ENCODE measurements around the gene WWOX. TPM values are rescaled to one million over a fixed set of nuclear protein-coding genes. Genes with fewer than 3 reads are reported as not detected.
"Not testable (repeated sequence)": the region's sequence is repeated elsewhere in the genome, so short reads cannot be mapped to it uniquely, and the experiment has no call there.

Gene WWOX
- total RNA-seq, 1 donor from 2014 or later = 16.1 TPM

GRCh38 chr16:78596348-78596995 lies 497.0 kb downstream of the WWOX start:
- intact Hi-C loops (cut with micrococcal nuclease) = no loop called here
- Mint-ChIP-seq H3K4me1 (no peaks in the 10 kb centered on the region), H3K27ac (no peak overlapping the region), H3K4me3 (no peak overlapping the region), H3K9me3 (no peaks in the 10 kb centered on the region), H3K36me3 (ENCODE audit: low read depth) (no peaks in the 10 kb centered on the region), H3K27me3 (no peaks in the 10 kb centered on the region)
- DNase-seq = no peak

- Mint-ChIP-seq H3K4me3 (no peak overlapping the region), H3K27ac (no peak overlapping the region), H3K4me1 (no peaks in the 10 kb centered on the region), H3K27me3 (no peaks in the 10 kb centered on the region), H3K36me3 (ENCODE audit: low read depth) (no peaks in the 10 kb centered on the region), H3K9me3 (no peaks in the 10 kb centered on the region)
- DNase-seq = no peak
- intact Hi-C loops (cut with micrococcal nuclease) = no loop called here
Observed at GRCh38 chr16:78596996-78597422, 497.6 kb downstream of the WWOX start.

- no peaks in the 10 kb centered on the region for H3K9me3 Mint-ChIP-seq
- intact Hi-C loops (cut with micrococcal nuclease) = no loop called here
- no peak for DNase-seq
- no peak overlapping the region for H3K27ac Mint-ChIP-seq
- no peak overlapping the region for H3K4me3 Mint-ChIP-seq
- H3K27me3 Mint-ChIP-seq = no peaks in the 10 kb centered on the region
- H3K36me3 Mint-ChIP-seq (ENCODE audit: low read depth) = no peaks in the 10 kb centered on the region
- no peaks in the 10 kb centered on the region for H3K4me1 Mint-ChIP-seq
Observed at GRCh38 chr16:78597809-78598570, 498.5 kb downstream of the WWOX start.

- Mint-ChIP-seq H3K4me3 (no peak overlapping the region), H3K36me3 (ENCODE audit: low read depth) (no peaks in the 10 kb centered on the region), H3K4me1 (no peaks in the 10 kb centered on the region), H3K27me3 (no peaks in the 10 kb centered on the region), H3K27ac (no peak overlapping the region), H3K9me3 (no peaks in the 10 kb centered on the region)
- intact Hi-C loops (cut with micrococcal nuclease) = no loop called here
- no peak for DNase-seq
Observed at GRCh38 chr16:78599271-78599670, 499.8 kb downstream of the WWOX start.

- H3K27me3 Mint-ChIP-seq; intact Hi-C loops (cut with micrococcal nuclease): not testable (repeated sequence)
Observed at GRCh38 chr16:78604423-78605062, 505.1 kb downstream of the WWOX start.

GRCh38 chr16:78605548-78606101 lies 506.2 kb downstream of the WWOX start:
- H3K27ac Mint-ChIP-seq = no peak overlapping the region
- H3K36me3 Mint-ChIP-seq (ENCODE audit: low read depth) = no peaks in the 10 kb centered on the region
- intact Hi-C loops (cut with micrococcal nuclease) = no loop called here
- peaks cover 2% of the 10 kb centered on the region for H3K4me1 Mint-ChIP-seq
- DNase-seq = no peak
- no peaks in the 10 kb centered on the region for H3K9me3 Mint-ChIP-seq
- peaks cover 1% of the 10 kb centered on the region for H3K27me3 Mint-ChIP-seq
- no peak overlapping the region for H3K4me3 Mint-ChIP-seq

More at GRCh38 chr16:78604423-78605062, 505.1 kb downstream of the WWOX start:
- not testable (repeated sequence) for H3K27ac Mint-ChIP-seq; H3K9me3 Mint-ChIP-seq; DNase-seq; H3K4me3 Mint-ChIP-seq; H3K36me3 Mint-ChIP-seq (ENCODE audit: low read depth); H3K4me1 Mint-ChIP-seq

GRCh38 chr16:78606545-78606944 lies 507.1 kb downstream of the WWOX start:
- peaks cover 2% of the 10 kb centered on the region for H3K4me1 Mint-ChIP-seq
- no peak overlapping the region for H3K4me3 Mint-ChIP-seq

GRCh38 chr16:78607022-78607421 lies 507.6 kb downstream of the WWOX start:
- Mint-ChIP-seq H3K4me3 (no peak overlapping the region), H3K27me3 (peaks cover 1% of the 10 kb centered on the region), H3K27ac (no peak overlapping the region), H3K4me1 (peaks cover 2% of the 10 kb centered on the region), H3K36me3 (ENCODE audit: low read depth) (no peaks in the 10 kb centered on the region), H3K9me3 (no peaks in the 10 kb centered on the region)
- intact Hi-C loops (cut with micrococcal nuclease) = no loop called here
- no peak for DNase-seq

More at GRCh38 chr16:78606545-78606944, 507.1 kb downstream of the WWOX start:
- no peak for DNase-seq
- intact Hi-C loops (cut with micrococcal nuclease) = no loop called here
- H3K36me3 Mint-ChIP-seq (ENCODE audit: low read depth) = no peaks in the 10 kb centered on the region
- peaks cover 1% of the 10 kb centered on the region for H3K27me3 Mint-ChIP-seq
- H3K9me3 Mint-ChIP-seq = no peaks in the 10 kb centered on the region
- no peak overlapping the region for H3K27ac Mint-ChIP-seq

GRCh38 chr16:78607465-78607864 lies 508.0 kb downstream of the WWOX start:
- intact Hi-C loops (cut with micrococcal nuclease) = no loop called here
- peaks cover 2% of the 10 kb centered on the region for H3K4me1 Mint-ChIP-seq
- peaks cover 1% of the 10 kb centered on the region for H3K27me3 Mint-ChIP-seq
- H3K9me3 Mint-ChIP-seq = no peaks in the 10 kb centered on the region
- H3K27ac Mint-ChIP-seq = no peak overlapping the region
- H3K36me3 Mint-ChIP-seq (ENCODE audit: low read depth) = no peaks in the 10 kb centered on the region
- H3K4me3 Mint-ChIP-seq = no peak overlapping the region
- no peak for DNase-seq

GRCh38 chr16:78608305-78608776 lies 508.9 kb downstream of the WWOX start:
- no peak for DNase-seq
- no peak overlapping the region for H3K4me3 Mint-ChIP-seq
- no peaks in the 10 kb centered on the region for H3K36me3 Mint-ChIP-seq (ENCODE audit: low read depth)

GRCh38 chr16:78609402-78610274 lies 510.2 kb downstream of the WWOX start:
- H3K27ac Mint-ChIP-seq = no peak overlapping the region
- DNase-seq = no peak
- no peaks in the 10 kb centered on the region for H3K9me3 Mint-ChIP-seq
- peaks cover 1% of the 10 kb centered on the region for H3K27me3 Mint-ChIP-seq
- peaks cover 2% of the 10 kb centered on the region for H3K4me1 Mint-ChIP-seq
- H3K36me3 Mint-ChIP-seq (ENCODE audit: low read depth) = no peaks in the 10 kb centered on the region
- intact Hi-C loops (cut with micrococcal nuclease) = no loop called here
- H3K4me3 Mint-ChIP-seq = no peak overlapping the region

More at GRCh38 chr16:78608305-78608776, 508.9 kb downstream of the WWOX start:
- Mint-ChIP-seq H3K9me3 (no peaks in the 10 kb centered on the region), H3K4me1 (peaks cover 2% of the 10 kb centered on the region), H3K27me3 (peaks cover 1% of the 10 kb centered on the region), H3K27ac (no peak overlapping the region)
- intact Hi-C loops (cut with micrococcal nuclease) = no loop called here

GRCh38 chr16:78611318-78611717 lies 511.9 kb downstream of the WWOX start:
- Mint-ChIP-seq H3K27ac (no peak overlapping the region), H3K4me1 (peaks cover 2% of the 10 kb centered on the region), H3K4me3 (no peak overlapping the region), H3K9me3 (no peaks in the 10 kb centered on the region), H3K27me3 (peaks cover 1% of the 10 kb centered on the region), H3K36me3 (ENCODE audit: low read depth) (no peaks in the 10 kb centered on the region)
- DNase-seq = no peak
- intact Hi-C loops (cut with micrococcal nuclease) = no loop called here

- Mint-ChIP-seq H3K4me1 (peaks cover 1% of the 10 kb centered on the region), H3K27ac (no peak overlapping the region), H3K4me3 (no peak overlapping the region), H3K27me3 (no peaks in the 10 kb centered on the region), H3K9me3 (no peaks in the 10 kb centered on the region), H3K36me3 (ENCODE audit: low read depth) (peaks cover 2% of the 10 kb centered on the region)
- intact Hi-C loops (cut with micrococcal nuclease) = no loop called here
- DNase-seq = no peak
Observed at GRCh38 chr16:78619811-78620210, 520.4 kb downstream of the WWOX start.
